Activated naive CD4-positive, alpha-beta T cell treated with anti-CD3 and anti-CD28 coated beads, Interleukin-2, amount 50 U/mL, for 24 hours (primary cell): Measurements from ENCODE around the gene MPZL1.

Source experiments
- H3K27ac Mint-ChIP-seq: one replicate; pipeline ENCODE4 v1.8.0; 2021; ENCODE audit warnings: mild to moderate bottlenecking, mixed read lengths
- H3K27me3 Mint-ChIP-seq: one replicate; pipeline ENCODE4 v1.8.0; 2021; ENCODE audit warnings: mixed read lengths
- H3K36me3 Mint-ChIP-seq: one replicate; pipeline ENCODE4 v1.8.0; 2021; ENCODE audit warnings: mixed read lengths
- H3K4me1 Mint-ChIP-seq: one replicate; pipeline ENCODE4 v1.8.0; 2021; ENCODE audit warnings: mixed read lengths
- H3K4me3 Mint-ChIP-seq: one replicate; pipeline ENCODE4 v1.8.0; 2021; ENCODE audit warnings: mild to moderate bottlenecking, mixed read lengths
- H3K9me3 Mint-ChIP-seq: one replicate; pipeline ENCODE4 v1.8.0; 2021; ENCODE audit warnings: mixed read lengths

MPZL1 gene

GRCh38 chr1:167687919-167688519 lies 33.8 kb upstream of the MPZL1 start:
- Mint-ChIP-seq H3K4me3 (no peak overlapping the region), H3K9me3 (no peaks in the 10 kb centered on the region), H3K27ac (peak overlapping the region; percentile 30), H3K4me1 (peaks cover 16% of the 10 kb centered on the region), H3K36me3 (peaks cover 18% of the 10 kb centered on the region), H3K27me3 (no peaks in the 10 kb centered on the region)

GRCh38 chr1:167689567-167689920 lies 32.2 kb upstream of the MPZL1 start:
- H3K4me1 Mint-ChIP-seq = peaks cover 16% of the 10 kb centered on the region
- H3K9me3 Mint-ChIP-seq = no peaks in the 10 kb centered on the region
- H3K36me3 Mint-ChIP-seq = peaks cover 16% of the 10 kb centered on the region
- H3K27ac Mint-ChIP-seq = peak overlapping the region; percentile 46
- no peaks in the 10 kb centered on the region for H3K27me3 Mint-ChIP-seq
- no peak overlapping the region for H3K4me3 Mint-ChIP-seq

DNA sequence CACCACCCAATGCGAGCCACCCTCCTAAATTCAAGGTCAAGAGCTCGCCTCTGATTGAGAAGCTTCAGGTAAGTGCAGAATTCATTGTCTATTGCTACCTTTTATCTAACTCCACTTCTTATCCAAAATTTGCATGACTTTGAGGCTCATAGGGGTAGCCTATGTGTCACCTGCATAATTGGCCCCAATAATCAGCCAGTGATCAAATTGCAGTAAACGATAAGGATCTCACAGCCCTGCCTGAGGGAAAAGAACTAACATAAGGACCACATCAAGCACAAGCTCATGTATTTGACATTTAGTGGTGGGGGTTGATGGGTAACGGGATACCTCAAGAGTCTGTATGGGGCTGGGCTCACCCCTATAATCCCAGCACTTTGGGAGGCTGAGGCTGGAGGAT lies 31.7 kb upstream of the MPZL1 start:
- Mint-ChIP-seq H3K4me3 (no peak overlapping the region), H3K4me1 (peaks cover 16% of the 10 kb centered on the region), H3K27me3 (no peaks in the 10 kb centered on the region), H3K27ac (peak overlapping the region; percentile 17), H3K36me3 (peaks cover 18% of the 10 kb centered on the region), H3K9me3 (no peaks in the 10 kb centered on the region)

DNA sequence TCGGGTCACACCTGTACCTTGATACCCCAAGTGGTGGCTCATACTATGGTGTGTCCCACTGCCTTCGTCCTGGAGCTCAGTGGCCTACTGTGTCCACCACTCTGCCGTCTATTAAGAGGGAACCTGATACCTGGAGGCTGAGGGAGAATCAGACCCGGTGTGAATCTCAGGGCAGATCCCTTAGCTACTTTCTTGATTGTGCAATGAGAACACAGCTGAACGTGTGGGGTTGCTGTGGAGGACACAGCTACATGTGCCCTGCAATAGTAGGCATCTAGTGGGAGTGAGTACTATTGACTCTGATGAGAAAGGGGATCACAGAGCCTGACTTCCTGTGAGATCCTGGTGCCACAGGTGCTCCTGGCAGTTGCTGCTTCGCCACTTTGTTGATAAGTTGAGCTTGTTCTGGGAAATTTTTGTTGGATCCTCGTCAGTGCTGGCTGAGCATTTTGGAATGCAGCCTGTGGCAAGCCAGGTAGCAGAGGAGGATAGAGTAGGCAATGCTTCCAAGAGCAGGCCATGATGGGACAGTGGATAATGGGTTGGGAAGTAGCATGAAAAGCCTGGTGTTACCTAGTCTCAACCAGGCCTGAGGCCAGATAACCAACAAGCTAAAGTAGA lies 28.2 kb upstream of the MPZL1 start:
- Mint-ChIP-seq H3K27ac (peak overlapping the region; percentile 86), H3K36me3 (peaks cover 20% of the 10 kb centered on the region), H3K4me3 (no peak overlapping the region), H3K4me1 (no peaks in the 10 kb centered on the region), H3K9me3 (no peaks in the 10 kb centered on the region), H3K27me3 (no peaks in the 10 kb centered on the region)

DNA sequence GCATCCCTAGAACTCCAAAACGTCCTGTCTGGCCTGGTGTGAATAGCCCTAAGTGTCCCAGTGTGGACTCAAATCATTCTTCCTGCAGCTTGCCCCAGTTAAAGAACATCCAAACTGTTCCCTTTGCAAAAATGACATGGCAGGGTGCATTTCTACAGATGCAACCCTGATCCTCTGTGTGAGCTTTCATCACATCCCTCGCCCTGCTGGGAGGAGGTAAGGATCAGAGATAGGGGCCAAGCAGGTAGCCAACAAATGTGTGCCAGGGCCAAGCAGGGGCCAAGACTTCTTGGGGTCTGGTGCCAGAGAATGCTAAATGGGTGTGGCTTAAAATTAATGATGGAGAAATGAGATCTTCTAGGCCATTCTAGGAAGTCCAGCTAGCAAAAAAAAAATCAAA lies 27.1 kb upstream of the MPZL1 start:
- peak overlapping the region; percentile 31 for H3K27ac Mint-ChIP-seq
- H3K4me3 Mint-ChIP-seq = no peak overlapping the region
- no peaks in the 10 kb centered on the region for H3K27me3 Mint-ChIP-seq
- peaks cover 6% of the 10 kb centered on the region for H3K4me1 Mint-ChIP-seq
- no peaks in the 10 kb centered on the region for H3K9me3 Mint-ChIP-seq
- H3K36me3 Mint-ChIP-seq = peaks cover 26% of the 10 kb centered on the region

DNA sequence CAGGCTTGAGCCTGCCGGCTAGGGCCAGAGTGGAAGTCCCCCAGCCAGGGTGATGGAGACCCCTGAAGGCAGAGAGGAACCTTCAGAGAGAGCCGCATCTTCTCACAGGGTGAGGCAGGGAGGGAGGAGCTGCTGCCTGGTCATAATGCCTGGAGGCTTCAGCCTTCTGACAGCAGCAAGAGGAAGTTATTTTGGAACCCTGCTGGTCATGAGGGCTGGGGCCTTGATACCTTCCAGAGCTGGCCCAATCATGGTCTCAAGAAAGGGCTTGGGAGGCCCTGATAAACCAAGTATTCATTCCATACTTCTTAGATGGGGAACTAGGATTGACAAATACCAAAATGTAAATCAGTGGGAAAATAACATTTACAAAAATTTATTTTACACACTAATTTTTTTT lies 26.6 kb upstream of the MPZL1 start:
- Mint-ChIP-seq H3K27me3 (no peaks in the 10 kb centered on the region), H3K4me3 (no peak overlapping the region), H3K36me3 (peaks cover 26% of the 10 kb centered on the region), H3K27ac (peak overlapping the region; percentile 31), H3K4me1 (peaks cover 9% of the 10 kb centered on the region), H3K9me3 (no peaks in the 10 kb centered on the region)

DNA sequence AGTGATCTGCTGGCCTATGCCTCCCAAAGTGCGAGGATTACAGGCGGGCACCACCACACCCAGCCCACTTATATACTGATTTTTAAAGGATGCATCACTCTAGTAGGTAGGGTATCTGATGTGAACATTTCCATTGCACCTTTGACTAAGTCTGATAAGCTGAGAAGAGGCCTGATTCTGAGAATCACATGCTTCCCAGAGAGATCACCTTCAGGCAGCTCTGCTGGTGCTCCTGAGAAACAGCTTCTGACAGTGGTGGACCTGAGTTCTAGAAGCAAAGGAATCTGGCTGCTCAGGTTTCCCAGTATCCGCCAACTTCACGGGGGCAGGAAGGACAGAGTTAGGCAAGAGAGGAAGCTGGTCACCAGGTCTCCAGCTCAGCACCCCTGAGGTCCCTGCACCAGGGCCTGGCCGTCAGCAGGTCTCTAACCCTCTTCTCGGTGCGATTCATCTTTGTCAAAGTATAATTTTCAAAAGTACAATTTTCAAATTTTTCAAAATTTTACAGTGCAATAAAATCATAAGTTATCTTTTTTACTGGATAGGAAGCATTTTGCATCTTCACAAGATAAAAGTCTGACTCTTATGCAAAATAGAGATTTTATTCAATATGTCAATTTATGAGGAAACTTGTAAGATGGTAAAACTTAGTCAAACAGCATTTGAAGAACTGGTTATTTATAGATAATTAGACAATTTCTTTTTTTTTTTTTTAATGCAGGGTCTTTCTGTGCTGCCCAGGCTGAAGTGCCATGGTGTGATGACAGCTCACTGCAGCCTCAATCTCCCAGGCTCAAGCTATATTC lies 25.8 kb upstream of the MPZL1 start:
- Mint-ChIP-seq H3K27me3 (no peaks in the 10 kb centered on the region), H3K9me3 (no peaks in the 10 kb centered on the region), H3K4me3 (no peak overlapping the region), H3K27ac (no peak overlapping the region), H3K4me1 (peaks cover 9% of the 10 kb centered on the region), H3K36me3 (peaks cover 24% of the 10 kb centered on the region)

GRCh38 chr1:167697667-167698141 lies 24.1 kb upstream of the MPZL1 start:
- H3K27ac Mint-ChIP-seq = peak overlapping the region; percentile 65
- H3K4me1 Mint-ChIP-seq = peaks cover 9% of the 10 kb centered on the region
- H3K9me3 Mint-ChIP-seq = no peaks in the 10 kb centered on the region
- H3K36me3 Mint-ChIP-seq = peaks cover 18% of the 10 kb centered on the region
- H3K4me3 Mint-ChIP-seq = no peak overlapping the region
- H3K27me3 Mint-ChIP-seq = no peaks in the 10 kb centered on the region

DNA sequence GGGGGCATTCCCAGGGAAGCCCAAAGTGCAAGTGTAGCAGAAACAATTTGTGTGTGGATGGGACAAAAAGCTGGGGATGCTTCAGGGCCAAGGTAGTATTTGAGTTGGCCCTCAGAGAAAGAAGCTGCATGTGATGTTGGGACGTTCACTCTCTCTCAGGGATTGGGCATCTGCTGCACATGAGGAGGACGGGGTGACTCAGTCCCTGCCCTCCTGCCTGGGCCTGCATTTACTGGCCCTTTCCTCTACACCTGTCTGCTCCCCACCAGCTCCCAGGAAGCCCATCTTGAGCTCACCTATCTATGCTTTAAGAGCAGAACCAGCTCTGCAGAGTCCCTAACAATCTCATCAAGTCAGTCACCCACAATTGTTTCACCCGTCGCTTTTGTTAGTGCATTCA lies 23.5 kb upstream of the MPZL1 start:
- H3K27ac Mint-ChIP-seq = peak overlapping the region; percentile 65
- peaks cover 9% of the 10 kb centered on the region for H3K4me1 Mint-ChIP-seq
- peaks cover 20% of the 10 kb centered on the region for H3K36me3 Mint-ChIP-seq
- no peaks in the 10 kb centered on the region for H3K27me3 Mint-ChIP-seq
- H3K9me3 Mint-ChIP-seq = no peaks in the 10 kb centered on the region
- no peak overlapping the region for H3K4me3 Mint-ChIP-seq

DNA sequence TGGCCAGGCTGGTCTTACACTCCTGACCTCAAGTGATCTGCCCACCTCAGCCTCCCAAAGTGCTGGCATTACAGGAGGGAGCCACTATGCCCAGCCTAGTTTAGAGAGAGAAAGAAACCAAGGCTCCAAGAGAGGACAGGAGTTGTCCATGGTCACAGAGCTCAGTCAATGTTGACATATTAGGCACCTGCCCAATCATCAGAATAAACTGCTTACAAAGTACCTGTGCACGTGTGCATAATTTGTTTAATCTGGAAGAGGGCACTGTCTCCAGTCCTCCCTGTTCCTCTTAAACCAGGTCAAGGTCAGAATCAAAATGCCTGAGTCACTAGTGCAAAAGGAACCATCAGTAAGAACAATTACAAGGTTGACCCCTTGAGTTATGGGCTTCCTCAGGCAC lies 20.3 kb upstream of the MPZL1 start:
- Mint-ChIP-seq H3K36me3 (peaks cover 25% of the 10 kb centered on the region), H3K4me3 (no peak overlapping the region), H3K27me3 (no peaks in the 10 kb centered on the region), H3K4me1 (peaks cover 9% of the 10 kb centered on the region), H3K9me3 (no peaks in the 10 kb centered on the region), H3K27ac (peak overlapping the region; percentile 46)

DNA sequence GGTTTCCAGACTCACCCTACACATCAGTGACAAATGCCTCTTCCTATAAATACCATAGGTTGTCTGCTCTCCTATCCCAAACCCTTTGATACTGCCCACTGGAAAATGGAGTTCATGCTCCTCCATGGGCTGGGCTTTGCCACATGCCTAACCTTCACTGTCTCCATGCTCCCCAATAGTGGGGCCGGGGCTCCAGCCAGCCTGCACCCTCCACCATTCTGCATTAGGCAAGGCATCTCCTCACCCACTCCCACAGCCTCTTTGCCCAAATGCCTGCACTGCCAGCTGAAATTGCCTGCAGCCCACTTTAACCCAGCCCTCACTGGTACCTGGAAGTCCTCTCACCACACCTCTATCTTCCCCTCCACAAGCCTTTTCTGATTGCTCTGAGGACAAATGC lies 18.2 kb upstream of the MPZL1 start:
- H3K27me3 Mint-ChIP-seq = no peaks in the 10 kb centered on the region
- H3K4me1 Mint-ChIP-seq = peaks cover 20% of the 10 kb centered on the region
- no peaks in the 10 kb centered on the region for H3K9me3 Mint-ChIP-seq
- no peak overlapping the region for H3K4me3 Mint-ChIP-seq
- peaks cover 21% of the 10 kb centered on the region for H3K36me3 Mint-ChIP-seq
- peak overlapping the region; percentile 32 for H3K27ac Mint-ChIP-seq

GRCh38 chr1:167704715-167705114 lies 17.1 kb upstream of the MPZL1 start:
- no peaks in the 10 kb centered on the region for H3K27me3 Mint-ChIP-seq
- H3K9me3 Mint-ChIP-seq = no peaks in the 10 kb centered on the region
- peaks cover 22% of the 10 kb centered on the region for H3K4me1 Mint-ChIP-seq
- H3K4me3 Mint-ChIP-seq = no peak overlapping the region
- H3K27ac Mint-ChIP-seq = peak overlapping the region; percentile 75
- H3K36me3 Mint-ChIP-seq = peaks cover 13% of the 10 kb centered on the region

DNA sequence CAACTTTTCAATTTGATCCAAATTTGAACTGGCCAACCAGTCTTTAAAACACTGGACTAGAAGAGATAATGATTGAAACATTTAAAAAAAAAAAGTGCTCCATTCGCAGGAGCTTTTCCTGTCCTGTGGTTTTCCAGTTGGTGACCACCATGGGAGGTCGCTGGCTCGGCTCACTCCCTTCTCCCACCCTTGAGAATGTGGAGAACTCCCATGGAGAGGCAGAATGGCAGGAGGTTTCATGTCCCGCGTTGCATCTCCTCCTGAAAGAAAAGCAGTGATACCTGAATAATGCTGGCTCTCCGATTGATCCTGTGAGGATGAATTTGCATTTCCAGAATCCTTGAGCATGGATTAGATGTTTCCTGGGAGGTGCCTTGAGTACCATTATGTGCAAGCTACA lies 16.5 kb upstream of the MPZL1 start:
- H3K36me3 Mint-ChIP-seq = peaks cover 10% of the 10 kb centered on the region
- no peak overlapping the region for H3K4me3 Mint-ChIP-seq
- peak overlapping the region; percentile 66 for H3K27ac Mint-ChIP-seq
- peaks cover 19% of the 10 kb centered on the region for H3K4me1 Mint-ChIP-seq
- no peaks in the 10 kb centered on the region for H3K9me3 Mint-ChIP-seq
- H3K27me3 Mint-ChIP-seq = no peaks in the 10 kb centered on the region

GRCh38 chr1:167706363-167706762 lies 15.4 kb upstream of the MPZL1 start:
- H3K27ac Mint-ChIP-seq = no peak overlapping the region

GRCh38 chr1:167706931-167707877 lies 14.6 kb upstream of the MPZL1 start:
- H3K27me3 Mint-ChIP-seq = no peaks in the 10 kb centered on the region

More at GRCh38 chr1:167706363-167706762, 15.4 kb upstream of the MPZL1 start:
- H3K9me3 Mint-ChIP-seq = no peaks in the 10 kb centered on the region
- H3K27me3 Mint-ChIP-seq = no peaks in the 10 kb centered on the region
- H3K4me3 Mint-ChIP-seq = no peak overlapping the region
- H3K4me1 Mint-ChIP-seq = peaks cover 22% of the 10 kb centered on the region
- H3K36me3 Mint-ChIP-seq = peaks cover 10% of the 10 kb centered on the region

More at GRCh38 chr1:167706931-167707877, 14.6 kb upstream of the MPZL1 start:
- Mint-ChIP-seq H3K36me3 (peaks cover 10% of the 10 kb centered on the region), H3K4me3 (no peak overlapping the region), H3K4me1 (peaks cover 22% of the 10 kb centered on the region), H3K27ac (peak overlapping the region; percentile 4), H3K9me3 (no peaks in the 10 kb centered on the region)
